NCI-H1417 (cell line): ENCODE results near the gene MCCC1.
"Not testable (repeated sequence)": the region's sequence is repeated elsewhere in the genome, so short reads cannot be mapped to it uniquely, and the experiment has no call there.

Source experiments
- DNase-seq, 3 experiments: peaks; one replicate each; lab custom pipeline; 2025; lab: John Stamatoyannopoulos, UW

Gene MCCC1

DNA sequence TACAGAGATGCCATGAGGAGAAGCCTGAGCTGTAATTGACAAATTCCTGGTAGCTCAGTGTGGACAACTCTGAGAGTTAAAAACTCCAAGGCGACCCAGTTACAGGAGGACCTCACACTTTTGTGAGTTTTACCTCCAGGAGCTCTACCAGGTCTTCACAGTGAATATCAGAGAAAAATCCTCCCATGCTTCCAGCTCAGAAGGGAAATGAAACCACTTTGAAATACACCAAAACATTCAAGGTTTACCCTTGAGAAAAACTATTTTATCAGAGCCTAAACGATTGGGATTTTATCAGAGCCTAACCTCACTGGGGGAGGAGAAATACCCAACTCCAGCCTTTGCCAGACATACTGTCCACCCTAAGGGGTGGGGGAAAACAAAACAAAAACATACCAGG is 52.4 kb downstream of the MCCC1 start:
- no peak for DNase-seq

DNA sequence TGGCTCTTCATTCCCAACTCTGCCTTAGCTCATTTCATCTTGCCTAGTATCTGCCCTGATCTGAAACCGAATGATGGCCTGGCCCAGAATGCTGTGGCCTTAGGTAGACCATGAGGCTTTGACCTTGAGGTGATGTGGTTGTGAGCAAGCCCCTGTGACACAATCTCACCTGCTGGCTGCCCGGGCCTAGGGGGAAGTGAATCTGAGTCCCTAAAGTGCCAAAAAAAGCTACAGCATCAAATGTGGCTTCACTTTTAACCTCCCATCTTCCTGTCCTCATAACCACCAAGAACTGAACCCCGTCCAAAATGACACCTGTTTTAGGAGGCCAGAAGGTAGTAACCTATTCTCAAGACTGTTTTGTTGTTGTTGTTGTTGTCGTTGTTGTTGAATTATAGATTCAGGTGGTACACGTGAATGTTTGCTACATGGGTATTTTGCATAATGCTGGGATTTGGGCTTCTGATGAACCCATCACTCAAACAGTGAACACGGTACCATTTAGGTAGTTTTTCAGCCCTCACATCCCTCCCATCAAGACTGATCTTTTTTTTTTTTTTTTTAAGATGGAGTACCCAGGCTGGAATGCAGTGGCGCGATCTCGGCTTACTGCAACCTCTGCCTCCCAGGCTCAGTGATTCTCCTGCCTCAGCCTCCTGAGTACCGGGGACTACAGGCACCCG is 54.6 kb downstream of the MCCC1 start:
- DNase-seq: no peak

DNA sequence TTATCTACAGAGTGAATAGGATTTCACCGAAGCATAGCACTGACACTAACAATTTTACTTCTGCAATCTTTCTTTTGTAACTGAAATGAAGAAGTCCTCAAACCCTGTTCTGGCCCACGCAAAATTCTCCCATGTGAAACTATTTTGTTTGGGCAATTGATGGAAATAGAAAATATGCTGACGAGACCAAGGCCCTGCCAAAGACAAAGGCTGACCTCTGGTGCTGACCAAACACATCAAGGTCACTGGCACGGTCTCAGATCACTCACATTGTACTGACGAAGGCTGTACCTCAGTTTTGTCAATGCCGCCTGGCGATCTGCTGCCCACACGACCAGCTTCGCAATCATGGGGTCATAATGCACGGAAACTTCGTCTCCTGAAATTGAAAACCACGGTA is 60.5 kb downstream of the MCCC1 start:
- no peak for DNase-seq

DNA sequence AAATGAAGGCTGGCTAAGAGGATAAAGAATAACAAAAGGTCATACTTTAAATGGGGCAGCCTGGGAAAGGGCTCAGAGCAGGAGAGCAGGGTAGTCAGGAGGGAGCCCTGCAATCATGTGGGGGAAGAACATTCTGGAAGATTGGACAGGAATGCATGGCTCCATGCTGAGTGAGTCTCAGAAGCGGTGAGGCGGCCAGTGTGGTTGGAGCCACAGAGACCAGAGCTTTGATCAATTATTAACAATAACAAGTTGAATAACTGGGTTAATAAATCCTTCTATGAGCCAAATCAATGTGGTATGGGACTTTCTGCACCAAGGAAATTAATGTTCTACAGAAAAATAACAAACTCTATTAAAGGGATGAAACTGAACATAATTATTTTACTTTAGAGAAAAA is 61.1 kb downstream of the MCCC1 start:
- DNase-seq: no peak

GRCh38 chr3:183033746-183034145 is 65.5 kb downstream of the MCCC1 start:
- DNase-seq: no peak

DNA sequence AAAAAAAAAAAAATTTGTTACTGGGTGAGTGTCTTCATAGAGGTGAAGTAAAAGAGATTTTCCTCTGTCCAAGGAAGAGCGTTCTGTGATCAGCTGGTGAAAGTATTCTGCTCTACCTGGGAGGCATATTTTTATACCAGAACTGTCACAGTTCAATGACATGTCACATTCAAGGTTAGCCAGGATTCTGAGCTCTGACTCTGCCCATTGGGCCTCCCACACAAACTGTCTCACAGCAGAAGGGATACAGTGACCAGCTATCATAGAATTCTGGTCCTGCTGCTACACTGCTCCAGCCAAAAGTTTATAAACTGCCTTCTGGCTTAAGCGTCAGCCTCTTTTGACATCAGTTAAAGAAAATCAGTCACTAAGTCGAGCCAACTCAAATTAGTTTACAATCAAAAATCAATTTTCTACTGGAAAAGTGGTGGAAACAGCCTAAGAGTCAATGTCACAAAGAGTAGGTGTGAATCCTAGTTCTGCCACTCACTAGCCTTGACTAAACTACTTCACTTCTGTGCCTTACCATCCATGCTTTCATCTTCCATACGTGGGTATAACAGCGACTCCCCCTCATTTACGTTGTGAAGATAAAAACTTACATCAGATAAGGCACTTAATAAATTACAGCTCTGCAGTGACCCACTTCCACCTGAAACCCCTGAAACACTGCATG is 66.3 kb downstream of the MCCC1 start:
- no peak for DNase-seq

- DNase-seq: no peak
Measured at GRCh38 chr3:183031826-183032225, 67.5 kb downstream of the MCCC1 start.

DNA sequence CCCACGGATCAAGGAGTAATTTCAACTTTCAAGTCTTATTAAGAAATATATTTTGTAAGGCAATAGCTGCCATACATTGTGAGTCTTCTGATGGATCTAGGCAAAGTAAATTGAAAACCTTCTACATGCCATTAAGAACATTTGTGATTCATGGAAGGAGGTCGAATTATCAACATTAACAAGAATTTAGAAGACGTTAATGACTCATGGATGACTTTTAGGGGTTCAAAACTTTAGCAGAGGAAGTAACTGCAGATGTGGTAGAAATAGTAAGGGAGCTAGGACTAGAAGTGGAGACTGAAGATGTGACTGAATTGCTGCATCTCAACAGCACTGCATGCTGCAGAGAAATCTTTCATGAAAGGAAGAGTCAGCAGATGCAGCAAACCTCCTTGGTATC is 70.9 kb downstream of the MCCC1 start:
- no peak for DNase-seq

- no peak for DNase-seq
Measured at GRCh38 chr3:183027276-183027675, 72.0 kb downstream of the MCCC1 start.

DNA sequence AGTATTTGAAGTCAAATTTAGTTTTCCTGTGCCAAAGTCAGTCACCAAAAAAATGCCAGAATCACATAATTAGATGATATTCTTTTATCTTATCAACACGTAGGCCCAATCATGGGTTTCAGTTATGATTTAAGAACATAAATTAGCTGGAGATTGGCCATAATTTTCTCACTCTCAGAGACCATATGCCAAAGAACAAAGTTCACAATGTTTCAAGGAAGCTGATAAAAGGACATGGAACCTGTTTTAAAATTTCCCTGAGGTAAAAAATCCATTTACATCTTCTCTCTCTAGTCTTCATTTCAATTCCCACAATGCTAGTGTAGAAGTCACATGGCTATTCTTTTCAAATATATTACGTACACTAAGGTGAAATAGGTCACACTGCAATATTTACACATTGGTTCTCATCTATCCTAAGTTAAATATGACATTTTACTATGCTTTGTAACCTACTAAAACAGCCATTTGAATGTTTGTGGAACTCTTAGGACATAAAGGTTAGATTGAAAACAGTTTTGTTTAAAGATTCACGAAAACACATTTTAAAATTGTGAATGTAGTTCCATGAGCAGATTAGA is 76.3 kb downstream of the MCCC1 start:
- DNase-seq: no peak

- no peak for DNase-seq
Measured at GRCh38 chr3:183018421-183019192, 80.7 kb downstream of the MCCC1 start.

DNA sequence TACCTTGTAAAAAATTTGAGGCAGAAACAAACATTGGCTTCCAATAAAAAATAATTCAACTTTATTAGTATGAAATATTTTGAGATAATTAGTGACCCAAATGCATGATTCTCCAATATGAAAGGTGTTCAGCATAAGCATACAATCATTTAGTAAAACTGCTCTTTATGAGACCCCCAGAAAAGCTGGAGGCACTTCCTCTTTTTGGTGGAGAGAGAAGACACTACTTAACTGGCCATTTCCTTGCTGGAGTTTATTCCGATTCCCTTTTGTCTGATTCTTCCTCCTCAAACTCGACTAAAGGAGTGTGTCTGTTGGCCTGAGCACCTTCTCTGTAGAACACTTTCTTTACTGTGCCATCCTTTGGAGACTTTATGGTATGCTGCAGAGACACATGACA is 84.1 kb downstream of the MCCC1 start:
- no peak for DNase-seq

DNA sequence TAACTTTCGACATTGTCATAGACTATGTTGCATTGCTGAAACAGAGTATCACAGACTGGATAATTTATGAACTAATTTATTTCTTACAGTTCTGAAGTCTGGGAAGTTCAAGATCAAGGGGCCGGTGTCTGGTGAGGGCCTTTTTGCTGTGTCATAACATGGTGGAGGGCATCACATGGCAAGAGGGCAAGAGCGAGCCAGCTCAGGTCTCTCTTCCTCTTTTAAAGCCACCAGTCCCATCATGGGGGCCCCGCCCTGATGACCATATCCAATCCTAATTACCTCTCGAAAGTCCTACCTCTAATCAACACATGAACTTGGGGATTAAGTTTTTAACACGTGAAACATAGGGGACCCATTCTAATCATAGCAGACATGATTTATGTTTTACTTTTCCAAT is 85.4 kb downstream of the MCCC1 start:
- DNase-seq: no peak

- no peak for DNase-seq
Measured at GRCh38 chr3:183013074-183013473, 86.2 kb downstream of the MCCC1 start.

GRCh38 chr3:183008800-183009199 is 90.5 kb downstream of the MCCC1 start:
- no peak for DNase-seq

- DNase-seq: no peak
Measured at GRCh38 chr3:183008303-183008702, 91.0 kb downstream of the MCCC1 start.

DNA sequence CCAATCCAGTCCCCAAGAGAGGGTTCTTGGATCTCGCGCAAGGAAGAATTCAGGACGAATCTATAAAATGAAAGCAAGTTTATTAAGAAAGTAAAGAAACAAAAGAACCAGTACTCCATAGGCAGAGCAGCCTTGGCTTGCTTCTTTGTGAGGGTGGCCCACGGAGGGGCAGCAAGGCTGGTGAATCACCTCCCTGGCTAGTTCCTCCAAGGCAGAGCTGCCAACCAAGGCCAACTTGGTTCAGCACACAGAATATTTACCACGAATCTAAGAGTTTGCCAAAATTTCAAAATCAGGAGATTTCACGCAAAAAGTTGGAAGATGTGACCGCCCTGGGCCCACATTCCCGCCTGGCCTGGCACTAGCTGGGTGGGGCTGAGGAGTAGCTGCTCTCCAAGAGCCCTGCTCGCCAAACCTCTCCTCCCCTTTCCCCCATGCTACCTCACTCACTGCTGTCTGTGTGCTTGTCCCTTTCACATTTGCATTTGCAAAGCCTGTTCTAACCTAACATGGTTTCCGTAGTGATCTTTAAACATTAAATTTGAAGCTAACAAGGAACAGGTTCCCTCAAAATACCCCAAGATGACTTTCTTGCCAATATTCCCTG is 92.8 kb downstream of the MCCC1 start:
- no peak for DNase-seq

DNA sequence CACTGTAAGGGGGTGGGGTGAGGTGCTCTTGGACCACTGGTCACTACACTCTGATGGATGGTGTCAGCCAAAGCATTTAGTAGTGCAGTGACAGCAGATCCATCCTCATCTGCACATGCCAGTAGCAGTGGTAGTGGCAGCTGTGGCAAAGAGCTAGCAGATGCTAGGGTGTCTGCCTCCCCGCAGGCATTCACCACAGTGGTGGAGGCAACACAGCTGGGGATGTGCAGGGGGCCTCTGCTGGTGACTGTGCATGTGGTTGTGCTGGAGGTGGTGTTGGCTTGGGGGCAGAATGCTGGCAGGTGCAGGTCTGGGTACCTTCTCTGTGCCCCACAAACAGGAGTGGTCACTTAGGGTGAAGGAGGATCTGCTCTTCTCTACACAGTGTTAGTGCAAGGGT is 99.5 kb downstream of the MCCC1 start:
- no peak for DNase-seq

GRCh38 chr3:182993486-182994201 is 105.7 kb downstream of the MCCC1 start:
- not testable (repeated sequence) for DNase-seq

- no peak for DNase-seq
Measured at GRCh38 chr3:182989566-182989965, 109.7 kb downstream of the MCCC1 start.

- no peak for DNase-seq
Measured at GRCh38 chr3:182986021-182986420, 113.3 kb downstream of the MCCC1 start.

DNA sequence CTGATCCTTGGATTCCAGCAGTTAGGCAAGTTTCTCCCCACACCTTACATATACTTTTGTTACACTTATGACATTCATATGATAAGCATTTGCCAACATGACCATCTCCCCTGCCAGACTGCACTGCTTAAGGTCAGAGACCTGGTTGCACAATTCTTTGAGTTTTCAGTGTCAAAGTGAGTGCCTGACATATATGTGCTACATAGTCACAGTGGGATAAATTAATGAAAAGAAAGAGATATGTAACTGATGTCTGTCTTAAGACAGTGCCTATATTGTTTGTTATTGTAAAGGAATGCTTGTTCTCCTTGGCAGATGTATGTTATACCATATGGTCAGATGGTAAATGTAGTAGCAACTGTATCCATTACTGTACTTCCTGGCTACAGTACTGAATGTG is 115.4 kb downstream of the MCCC1 start:
- DNase-seq: no peak
